Measurements from ENCODE around the gene KBTBD13.

DNA sequence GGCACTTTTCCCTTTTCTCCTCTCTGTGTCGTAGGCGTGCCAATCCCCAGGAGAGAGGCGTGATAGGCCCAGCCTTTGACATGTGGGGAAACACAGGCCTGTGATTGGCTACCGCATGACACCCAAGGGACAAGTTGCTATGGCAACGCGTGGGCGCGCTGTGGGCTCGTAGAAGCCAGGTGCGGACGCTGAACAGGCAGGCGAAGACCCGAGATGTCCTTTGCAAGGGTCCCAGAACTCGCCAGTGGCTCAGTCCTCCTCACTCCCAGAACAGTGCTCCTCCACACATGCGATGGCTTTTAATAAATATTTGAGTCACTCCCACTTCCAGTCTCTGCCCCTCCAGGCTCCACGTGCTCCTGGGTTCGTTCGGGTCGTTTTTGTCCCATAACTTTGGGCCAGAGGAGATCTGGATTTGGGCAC lies 27.1 kb upstream of the KBTBD13 start:
- TF ChIP-seq POLR2AphosphoS5 (IDR thresholded peaks at IDR 0.05; ENCODE audit: low read depth, low read length) (no peak), TAF1 (IDR thresholded peaks at IDR 0.05; ENCODE audit: borderline replicate concordance, insufficient read depth, low read length) (no peak)

Data from PFSK-1 (cell line).